ENCODE data around the gene LZTR1.

DNA sequence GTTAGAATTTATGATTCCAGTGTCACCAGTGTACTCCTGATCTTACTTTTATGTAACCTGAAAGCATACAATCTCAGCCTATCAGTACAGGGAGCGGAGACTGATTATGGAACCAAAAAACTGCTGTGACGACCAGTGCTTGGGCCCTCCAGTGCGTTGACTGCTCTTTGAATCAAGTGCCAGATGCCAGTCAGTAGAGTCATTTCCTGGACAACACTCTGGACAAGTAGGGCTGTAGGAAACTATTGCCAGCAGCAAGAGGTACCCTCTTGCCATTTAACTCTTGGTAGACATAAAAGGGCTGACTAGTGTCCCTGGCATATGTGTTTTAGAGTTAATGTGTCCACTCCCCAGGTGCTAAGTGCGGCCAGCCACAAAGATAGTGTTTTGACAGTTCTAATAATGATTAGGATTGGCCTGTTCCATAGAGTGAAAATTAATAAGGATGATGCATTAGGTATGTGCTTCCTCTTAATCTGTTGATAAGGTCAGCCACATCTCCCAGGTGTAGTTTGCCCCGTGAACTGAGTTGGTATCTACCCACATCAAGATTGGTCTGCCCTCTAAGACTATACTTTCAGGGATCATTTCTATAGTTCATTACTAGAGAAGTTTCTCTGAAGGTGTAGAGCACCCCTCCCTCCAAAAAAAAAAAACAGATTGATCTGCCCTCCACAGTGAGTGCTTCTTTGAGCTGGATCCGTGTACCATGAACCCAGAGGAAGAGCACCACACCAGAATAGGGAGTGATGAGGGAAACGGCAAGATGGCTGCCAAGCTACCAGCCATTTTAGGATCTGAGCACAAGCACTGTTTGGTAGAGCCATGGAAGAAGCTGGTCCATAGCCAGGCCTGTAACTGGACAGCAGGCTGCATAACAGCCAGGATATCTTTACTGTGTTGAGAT, 35.8 kb upstream of the LZTR1 start:
- TF ChIP-seq POLR2AphosphoS5 (IDR thresholded peaks at IDR 0.05; ENCODE audit: low read depth, low read length), result no peak
- no peak for TF ChIP-seq POLR2A (IDR thresholded peaks at IDR 0.05; ENCODE audit: low read depth, low read length)

All from GM12891 (cell line).